CD4-positive, alpha-beta T cell (primary cell): Measurements from ENCODE around the gene MFSD6. TPM values are rescaled to one million over a fixed set of nuclear protein-coding genes. Genes with fewer than 3 reads are reported as not detected.
A peak's percentile ranks its signal among the peaks of the same experiment; 100 is the strongest.

Experiments used
- ATAC-seq: fragments of 200-7000 bp; cut with Tn5 transposase; one replicate; pipeline ENCODE4 v1.10.0; 2022; ENCODE audit warnings: mild to moderate bottlenecking; ENCODE audit not compliant: poor library complexity
- CTCF ChIA-PET: fragments of 350-600 bp; sonication (Branson Sonifier 250); formaldehyde crosslinking; loops from one replicate; lab custom pipeline; 2021; ENCODE audit warnings: antibody characterized with exemption, inconsistent platforms; lab: Charles Lee
- POLR2A ChIA-PET: fragments of 350-600 bp; sonication (Branson Sonifier 250); formaldehyde crosslinking; loops from one replicate; lab custom pipeline; 2021; ENCODE audit warnings: antibody characterized with exemption, inconsistent platforms; lab: Charles Lee
- DNase-seq, 14 experiments: peaks; one replicate each; pipeline ENCODE4 v3.0.0-alpha.2; 2013 to 2020; ENCODE audit warnings: mixed read lengths in 2 of 14
- H3K27ac ChIP-seq, 2 donors: one replicate each; pipeline versions ENCODE4 v1.5.1 to v1.7.0; 2013; ENCODE audit warnings: low read length in 2 of 2, low read depth in 1 of 2, mild to moderate bottlenecking in 1 of 2
- H3K27me3 ChIP-seq, 2 experiments: 1 replicate in 1 of 2; 2 replicates in 1 of 2; pipeline versions ENCODE4 v1.6.1 to v1.7.0; 2013; ENCODE audit warnings: low read length in 2 of 2, control low read depth in 1 of 2, mild to moderate bottlenecking in 1 of 2, moderate library complexity in 1 of 2; ENCODE audit not compliant: insufficient read depth in 2 of 2, control insufficient read depth in 1 of 2
- H3K36me3 ChIP-seq: one replicate; pipeline ENCODE4 v1.6.1; 2013; ENCODE audit warnings: low read length, control low read depth; ENCODE audit not compliant: insufficient read depth
- H3K4me1 ChIP-seq: one replicate; pipeline ENCODE4 v1.6.1; 2013; ENCODE audit warnings: low read length, control low read depth; ENCODE audit not compliant: insufficient read depth
- H3K4me3 ChIP-seq: one replicate; pipeline ENCODE4 v1.5.1; 2013; ENCODE audit warnings: mild to moderate bottlenecking, low read length, moderate library complexity
- H3K9me3 ChIP-seq, 2 experiments: 1 replicate in 1 of 2; 2 replicates in 1 of 2; pipeline versions ENCODE4 v1.6.1 to v1.7.0; 2013; ENCODE audit warnings: low read length in 2 of 2, mild to moderate bottlenecking in 2 of 2, control low read depth in 1 of 2, moderate library complexity in 1 of 2; ENCODE audit not compliant: control insufficient read depth in 1 of 2, insufficient read depth in 1 of 2
- H3K27ac Mint-ChIP-seq: one replicate; pipeline ENCODE4 v1.8.0; 2020; ENCODE audit warnings: mixed read lengths
- H3K27me3 Mint-ChIP-seq: one replicate; pipeline ENCODE4 v1.8.0; 2021; ENCODE audit warnings: mixed read lengths
- H3K36me3 Mint-ChIP-seq: one replicate; pipeline ENCODE4 v1.8.0; 2021; ENCODE audit warnings: low read depth, mixed read lengths
- H3K4me1 Mint-ChIP-seq: one replicate; pipeline ENCODE4 v1.8.0; 2021; ENCODE audit warnings: low read depth, mixed read lengths
- H3K4me3 Mint-ChIP-seq: one replicate; pipeline ENCODE4 v1.8.0; 2020; ENCODE audit warnings: mild to moderate bottlenecking, mixed read lengths
- H3K9me3 Mint-ChIP-seq: one replicate; pipeline ENCODE4 v1.8.0; 2020; ENCODE audit warnings: mixed read lengths
- CTCF ChIP-seq: fragments of 200-600 bp; IDR thresholded peaks from one replicate; pipeline ENCODE4 v1.8.0; 2022; ENCODE audit warnings: antibody characterized with exemption, mild to moderate bottlenecking
- intact Hi-C, 2 experiments: fragments of 100-400 bp; cut with DNase I in 1 of 2; cut with micrococcal nuclease in 1 of 2; formaldehyde crosslinking; loops; one replicate each; pipeline versions ENCODE4 v1.15.1 to v1.9.0; 2023 to 2025; cut with DNase I, micrococcal nuclease
- total RNA-seq, 174 experiments: library from RNA in 2 of 174; stranded (reverse) in 2 of 174; gene quantifications; one replicate each; pipeline ENCODE4 v1.2.3 and lab custom pipeline; 2021 to 2026

Gene MFSD6
- total RNA-seq, 2 experiments from 2014 or later: 41.2 to 47.8 TPM

GRCh38 chr2:190462611-190463010, 54.5 kb downstream of the MFSD6 start:
- peaks cover 63% of the 10 kb centered on the region for H3K36me3 Mint-ChIP-seq
- intact Hi-C loops: no loop called here
- no peak overlapping the region for H3K4me3 Mint-ChIP-seq
- ATAC-seq: no peak
- Histone ChIP-seq H3K4me1 (peaks cover 26% of the 10 kb centered on the region), H3K27me3 (no peaks in the 10 kb centered on the region), H3K27ac (no peak overlapping the region), H3K4me3 (no peak overlapping the region), H3K36me3 (peaks cover 13% of the 10 kb centered on the region), H3K9me3 (no peaks in the 10 kb centered on the region)
- ChIA-PET POLR2A (interaction anchor here (1.2 kb wide), 1 partner anchor 56 kb away, joined by 3 read pairs; no protein-coding TSS in a partner anchor), CTCF (no interaction called here)
- no peaks in the 10 kb centered on the region for H3K9me3 Mint-ChIP-seq
- DNase-seq: no peak
- H3K27me3 Mint-ChIP-seq: no peaks in the 10 kb centered on the region
- no peak for TF ChIP-seq CTCF
- H3K27ac Mint-ChIP-seq: peak overlapping the region; percentile 15
- H3K4me1 Mint-ChIP-seq: peaks cover 92% of the 10 kb centered on the region

DNA sequence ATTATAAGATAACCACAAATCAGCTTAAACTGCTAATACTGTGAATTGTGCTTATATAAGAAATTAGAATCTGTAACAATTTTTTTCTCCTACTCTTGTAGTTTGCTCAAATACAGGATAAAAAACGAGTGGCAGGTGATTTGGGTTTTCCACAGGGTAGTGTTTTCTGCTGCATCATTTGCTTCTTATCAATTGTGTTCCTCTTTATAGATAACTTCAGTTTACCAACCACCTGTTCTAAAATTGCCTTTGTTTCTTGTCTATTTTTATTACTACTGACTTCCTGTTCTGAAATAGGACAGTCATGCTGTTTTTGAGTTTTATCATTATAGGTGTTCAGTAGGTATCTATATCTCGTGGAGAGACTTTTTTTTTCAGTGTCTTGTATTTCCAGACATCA, 56.9 kb downstream of the MFSD6 start:
- intact Hi-C loops: no loop called here
- H3K27me3 Mint-ChIP-seq: no peaks in the 10 kb centered on the region
- peaks cover 93% of the 10 kb centered on the region for H3K4me1 Mint-ChIP-seq
- H3K27ac Mint-ChIP-seq: peak overlapping the region; percentile 25
- H3K36me3 Mint-ChIP-seq: peaks cover 67% of the 10 kb centered on the region
- Histone ChIP-seq H3K4me1 (peaks cover 32% of the 10 kb centered on the region), H3K9me3 (no peaks in the 10 kb centered on the region), H3K27me3 (no peaks in the 10 kb centered on the region), H3K36me3 (peaks cover 5% of the 10 kb centered on the region), H3K4me3 (no peak overlapping the region), H3K27ac (no peak overlapping the region)
- ChIA-PET POLR2A (no interaction called here), CTCF (no interaction called here)
- H3K9me3 Mint-ChIP-seq: no peaks in the 10 kb centered on the region
- TF ChIP-seq CTCF: no peak
- no peak overlapping the region for H3K4me3 Mint-ChIP-seq
- ATAC-seq: no peak
- no peak for DNase-seq

DNA sequence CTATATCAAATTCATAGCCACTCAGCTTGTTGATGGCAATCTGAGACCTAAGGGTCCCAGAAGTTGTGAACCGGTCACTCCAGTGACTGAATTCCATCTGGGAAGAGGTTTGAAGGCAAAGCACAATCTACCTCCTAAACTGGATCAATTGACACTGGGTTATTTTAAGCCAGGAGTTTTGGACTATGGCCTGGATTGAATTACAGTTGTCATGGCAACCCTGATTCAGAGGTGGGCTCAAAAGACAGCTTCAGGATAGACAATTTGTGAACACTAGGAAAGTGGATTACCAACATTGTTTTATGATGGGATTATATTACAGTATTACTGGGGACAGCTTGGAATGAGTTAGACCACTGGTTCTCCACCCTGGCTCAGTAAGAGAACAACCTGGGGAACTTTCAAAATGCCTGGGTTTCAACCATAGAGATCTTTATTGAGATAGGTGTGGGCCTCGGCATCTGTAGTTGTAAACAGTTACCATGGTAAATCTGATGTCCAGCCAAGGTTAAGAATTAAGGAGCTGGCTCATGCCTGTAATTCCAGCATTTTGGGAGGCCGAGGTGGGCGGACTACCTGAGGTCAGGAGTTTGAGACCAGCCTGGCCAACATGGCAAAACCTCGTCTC, 58.8 kb downstream of the MFSD6 start:
- Histone ChIP-seq H3K4me1 (peaks cover 32% of the 10 kb centered on the region), H3K4me3 (no peak overlapping the region), H3K27ac (no peak overlapping the region), H3K36me3 (peaks cover 16% of the 10 kb centered on the region), H3K27me3 (no peaks in the 10 kb centered on the region), H3K9me3 (no peaks in the 10 kb centered on the region)
- Mint-ChIP-seq H3K27me3 (no peaks in the 10 kb centered on the region), H3K4me1 (peaks cover 83% of the 10 kb centered on the region), H3K36me3 (peaks cover 71% of the 10 kb centered on the region), H3K27ac (peak overlapping the region; percentile 40), H3K9me3 (no peaks in the 10 kb centered on the region), H3K4me3 (no peak overlapping the region)
- no peak for DNase-seq
- ChIA-PET POLR2A (interaction anchor here (0.6 kb wide), 1 partner anchor 18 kb away, joined by 3 read pairs; no protein-coding TSS in a partner anchor), CTCF (no interaction called here)
- ATAC-seq: no peak
- TF ChIP-seq CTCF: no peak
- intact Hi-C loops: no loop called here
